K562 (cell line): Measurements from ENCODE around the gene WWP2. TPM values are rescaled to one million over a fixed set of nuclear protein-coding genes. Genes with fewer than 3 reads are reported as not detected.

ENCODE experiments used
- ATAC-seq: fragments of 200-7000 bp; cut with Tn5 transposase; 3 replicates; pipeline ENCODE4 v1.9.1; 2020; ENCODE audit warnings: moderate library complexity
- BruUV-seq: library from RNA; stranded (reverse); fragments of 400-500 nt; replicated peaks from 2 replicates; lab custom pipeline; 2021; lab: Mats Ljungman, UMichigan
- CTCF ChIA-PET: fragments of 300-600 bp; formaldehyde crosslinking; extraction: SDS; loops from one replicate; lab custom pipeline; 2021; ENCODE audit warnings: low intra/inter-chr PET ratio; lab: Yijun Ruan, JAX
- POLR2A ChIA-PET: fragments of 300-600, 350-650 bp; sonication (Branson Sonifier 250); formaldehyde crosslinking; extraction: SDS; loops from one replicate; lab custom pipeline; 2021; ENCODE audit warnings: antibody characterized with exemption, inconsistent platforms; lab: Yijun Ruan, JAX
- DNase-seq, 4 experiments: peaks; one replicate each; pipeline versions ENCODE4 v3.0.0 to v3.0.0-alpha.2; 2011 to 2018; ENCODE audit warnings: low spot score in 3 of 4, mixed read lengths in 3 of 4; ENCODE audit errors: extremely low read depth in 1 of 4
- FAIRE-seq: peaks from 2 replicates; lab custom pipeline; 2011; peaks lifted over from hg19 to GRCh38; lab: Jason Lieb, UNC
- H2AFZ ChIP-seq: 2 replicates; pipeline ENCODE4 v1.6.0; 2011; ENCODE audit warnings: low read depth, low read length, control low read depth, inconsistent platforms
- H3K27ac ChIP-seq: fragments of 200-600 bp; 3 replicates; pipeline ENCODE4 v1.8.0; 2011; ENCODE audit warnings: low read depth, mild to moderate bottlenecking, control low read depth, inconsistent platforms, low read length, moderate library complexity, mixed read lengths; ENCODE audit errors: extremely low read depth
- H3K27me3 ChIP-seq, 2 experiments: fragments of 300-600 bp in 1 of 2; 2 replicates in 1 of 2; 3 replicates in 1 of 2; pipeline versions ENCODE4 v1.6.0 to v1.8.0; 2011; ENCODE audit warnings: inconsistent platforms in 2 of 2, low read length in 2 of 2, mild to moderate bottlenecking in 1 of 2, mixed read lengths in 1 of 2, moderate library complexity in 1 of 2; ENCODE audit not compliant: control insufficient read depth in 2 of 2, insufficient read depth in 2 of 2
- H3K36me3 ChIP-seq: fragments of 300-600 bp; 3 replicates; pipeline ENCODE4 v1.8.0; 2011; ENCODE audit warnings: mild to moderate bottlenecking, low read length, inconsistent platforms; ENCODE audit not compliant: control insufficient read depth, insufficient read depth
- H3K4me1 ChIP-seq, 2 experiments: fragments of 200-600 bp in 1 of 2; replicated peaks in 1 of 2; 2 replicates in 1 of 2; 3 replicates in 1 of 2; pipeline versions ENCODE4 v1.5.1 to v1.8.0; 2011; ENCODE audit warnings: inconsistent platforms in 2 of 2, low read length in 2 of 2, mild to moderate bottlenecking in 1 of 2, mixed read lengths in 1 of 2, moderate library complexity in 1 of 2; ENCODE audit not compliant: control insufficient read depth in 2 of 2, insufficient read depth in 2 of 2
- H3K4me2 ChIP-seq: 2 replicates; pipeline ENCODE4 v1.6.1; 2011; ENCODE audit warnings: low read length, control low read depth, inconsistent platforms, mixed read lengths; ENCODE audit not compliant: insufficient read depth
- H3K4me3 ChIP-seq: fragments of 200-600 bp; sonication (generic), shearing (Covaris generic); 2 replicates; pipeline ENCODE4 v1.5.1; 2016; ENCODE audit warnings: control low read depth, inconsistent platforms
- H3K79me2 ChIP-seq: fragments of 200-600 bp; 3 replicates; pipeline ENCODE4 v1.8.0; 2011; ENCODE audit warnings: low read length, inconsistent platforms; ENCODE audit not compliant: control insufficient read depth, insufficient read depth
- H3K9ac ChIP-seq, 2 experiments: 2 replicates each; pipeline versions ENCODE4 v1.6.0 to v1.6.1; 2011; ENCODE audit warnings: low read depth in 2 of 2, low read length in 2 of 2, control low read depth in 1 of 2, inconsistent platforms in 1 of 2, mild to moderate bottlenecking in 1 of 2, mixed read lengths in 1 of 2; ENCODE audit not compliant: insufficient read depth in 1 of 2
- H3K9me1 ChIP-seq: one replicate; pipeline ENCODE4 v1.6.0; 2011; ENCODE audit warnings: inconsistent platforms, mild to moderate bottlenecking, low read length, moderate library complexity; ENCODE audit not compliant: control insufficient read depth, insufficient read depth
- H3K9me3 ChIP-seq: replicated peaks from 2 replicates; pipeline ENCODE4 v1.5.1; 2011; ENCODE audit warnings: low read depth, low read length, inconsistent platforms; ENCODE audit not compliant: control insufficient read depth, insufficient read depth
- H4K20me1 ChIP-seq: replicated peaks from 2 replicates; pipeline ENCODE4 v1.6.1; 2011; ENCODE audit warnings: low read length, inconsistent platforms, mixed read lengths; ENCODE audit not compliant: control insufficient read depth, insufficient read depth
- CC2D1A ChIP-seq: fragments of 450-650 bp; IDR thresholded peaks from 2 replicates; pipeline ENCODE4 v1.6.1; 2017; ENCODE audit warnings: mild to moderate bottlenecking
- CHD2 ChIP-seq: IDR thresholded peaks from 2 replicates; pipeline ENCODE4 v1.6.1; 2011; ENCODE audit warnings: low read depth, low read length
- FOXA3 ChIP-seq, 2 experiments: fragments of 450-650 bp in 1 of 2; sonication (generic) in 1 of 2; formaldehyde crosslinking; IDR thresholded peaks in 1 of 2; conservative IDR thresholded peaks in 1 of 2; 2 replicates each; pipeline versions ENCODE4 v1.4.0 to v1.8.0; 2020 to 2022; ENCODE audit warnings: mild to moderate bottlenecking in 2 of 2, missing genetic modification reagents in 1 of 2
- GTF2E2 ChIP-seq: fragments of 200-800 bp; sonication (Bioruptor generic); IDR thresholded peaks from 2 replicates; pipeline ENCODE4 v1.6.1; 2016; ENCODE audit warnings: missing genetic modification characterization, missing compliant biosample characterization
- RFX1 ChIP-seq: fragments of 450-650 bp; IDR thresholded peaks from 2 replicates; pipeline ENCODE4 v1.6.1; 2016; ENCODE audit warnings: mild to moderate bottlenecking, moderate library complexity
- RREB1 ChIP-seq: fragments of 250-450 bp; sonication (Bioruptor Pico); IDR thresholded peaks from 2 replicates; pipeline ENCODE4 v1.4.0; 2020
- SRSF9 ChIP-seq: fragments of 200-400 bp; formaldehyde crosslinking; IDR thresholded peaks from 2 replicates; pipeline ENCODE4 v1.6.1; 2017; ENCODE audit warnings: low read depth, low read length, borderline replicate concordance
- ZBTB2 ChIP-seq: fragments of 450-650 bp; IDR thresholded peaks from 2 replicates; pipeline ENCODE4 v1.6.1; 2016; ENCODE audit warnings: antibody characterized with exemption
- ZNF197 ChIP-seq: fragments of 200-800 bp; sonication (Bioruptor generic); IDR thresholded peaks from 2 replicates; pipeline ENCODE4 v1.6.1; 2016; ENCODE audit warnings: low read depth, missing genetic modification characterization, missing compliant biosample characterization
- ZNF639 ChIP-seq, 2 experiments: fragments of 200-800 bp in 1 of 2; sonication (Bioruptor generic) in 1 of 2; sonication (generic) in 1 of 2; formaldehyde crosslinking in 1 of 2; IDR thresholded peaks in 1 of 2; conservative IDR thresholded peaks in 1 of 2; 2 replicates each; pipeline versions ENCODE4 v1.5.0 to v1.6.1; 2016 to 2020; ENCODE audit warnings: missing compliant biosample characterization in 1 of 2, missing genetic modification characterization in 1 of 2, missing genetic modification reagents in 1 of 2
- WGBS: fragments of 100-300 bp; shearing (Covaris generic); methylation state at CpG from one replicate; pipeline ENCODE4 v1.1.6; 2016; ENCODE audit warnings: low coverage, mixed read lengths; ENCODE audit not compliant: insufficient coverage; ENCODE audit errors: missing lambda C conversion rate; 5-methylcytosine and 5-hydroxymethylcytosine counted together
- in situ Hi-C: fragments of 300-500 bp; cut with MboI; formaldehyde crosslinking; loops from 4 replicates; pipeline ENCODE4 v1.15.0; 2018; ENCODE audit warnings: inconsistent platforms, mixed read lengths
- intact Hi-C: fragments of 100-400 bp; cut with micrococcal nuclease; formaldehyde crosslinking; loops from 2 replicates; pipeline ENCODE4 v1.14.2; 2022
- polyA plus RNA-seq, 8 experiments: library from polyadenylated mRNA; depleted of rRNA in 4 of 8; stranded (reverse) in 5 of 8; unstranded in 3 of 8; fragments of >200 nt; fragmentation: Nextera tagmentation in 2 of 8; fragmentation: Illumina TruSeq in 1 of 8; extraction: Ambion mirVana in 2 of 8; extraction: Trizol in 1 of 8; gene quantifications; 2 replicates each; pipeline versions ENCODE4 v1.2.1 to v1.2.3, GENCODE V29; 2011 to 2014; ENCODE audit warnings: inconsistent platforms in 1 of 8, missing spikeins in 1 of 8
- total RNA-seq, 7 experiments: library from RNA; depleted of rRNA in 6 of 7; stranded (reverse); fragments of >200 nt in 6 of 7; fragmentation: Illumina TruSeq in 2 of 7; extraction: Trizol in 2 of 7; gene quantifications; 2 replicates each; pipeline versions ENCODE4 v1.2.1 to v1.2.3, GENCODE V29; 2011 to 2021; ENCODE audit warnings: low replicate concordance in 1 of 7

The WWP2 gene
- total and polyA plus RNA-seq, 9 of the 15 experiments (the other 6 are each of a cell fraction or from before 2014, with no cell fraction given) = 1.9 to 34.4 (median 14.6) TPM

- H3K4me1 ChIP-seq = peaks cover 6 to 8% of the 10 kb centered on the region in 2 experiments; a peak in 4 of 5 replicates
- H4K20me1 ChIP-seq = no peaks in the 10 kb centered on the region
- H3K27ac ChIP-seq = peak overlapping the region; percentile 85
- peak overlapping the region; percentile 97 for H3K4me2 ChIP-seq
- ATAC-seq = peak; percentile 71
- H2AFZ ChIP-seq = peak overlapping the region; percentile 95
- no peaks in the 10 kb centered on the region for H3K36me3 ChIP-seq
- WGBS = 5% methylated on average over 13 of the region's 14 CpGs
- H3K9ac ChIP-seq = peak overlapping the region; percentile 93 to 99
- TSS peak; percentile 57 for BruUV-seq
- H3K4me3 ChIP-seq = peak overlapping the region; percentile 97
- peaks cover 35% of the 10 kb centered on the region for H3K79me2 ChIP-seq
- no peaks in the 10 kb centered on the region for H3K9me1 ChIP-seq
- no peaks in the 10 kb centered on the region for H3K9me3 ChIP-seq
- DNase-seq = peak in 2 of 4 experiments; percentile 17 to 52
- peak; percentile 78 for FAIRE-seq
- CTCF ChIA-PET = no interaction called here
- in situ Hi-C loops (no loop called here), intact Hi-C loops (no loop called here)
- H3K27me3 ChIP-seq = no peaks in the 10 kb centered on the region
- POLR2A ChIA-PET = interaction anchor here (0.6 to 2.5 kb wide), 7 partner anchors 8 to 113 kb away, joined by 3 to 14 read pairs (median 4); no protein-coding TSS in a partner anchor
- TF ChIP-seq ZBTB2 (0 out of 2 replicates have a peak, but pooled peaks have one; percentile 56), SRSF9 (no peak), RFX1 (peak; percentile 73), CC2D1A (no peak), GTF2E2 (tag) (no peak), ZNF197 (CRISPR knock-in tag) (no peak), ZNF639 (CRISPR knock-in tag; conservative IDR thresholded peaks at IDR 0.05 in 1 of 2, IDR thresholded peaks at IDR 0.05 in 1 of 2) (0 out of 4 replicates have a peak, but pooled peaks of 1 of the 2 experiments have one; percentile 6), FOXA3 (CRISPR knock-in tag; conservative IDR thresholded peaks at IDR 0.05 in 1 of 2, IDR thresholded peaks at IDR 0.05 in 1 of 2) (peak in 1 of 2 experiments; percentile 35; a peak in 1 of 4 replicates), CHD2 (no peak), RREB1 (no peak)
Observed at GRCh38 chr16:69762814-69763598, 874 bp downstream of the WWP2 start.
